Measurements from ENCODE around the gene PCSK4.
"Not testable (repeated sequence)": the region's sequence is repeated elsewhere in the genome, so short reads cannot be mapped to it uniquely, and the experiment has no call there.

Gene PCSK4

DNA sequence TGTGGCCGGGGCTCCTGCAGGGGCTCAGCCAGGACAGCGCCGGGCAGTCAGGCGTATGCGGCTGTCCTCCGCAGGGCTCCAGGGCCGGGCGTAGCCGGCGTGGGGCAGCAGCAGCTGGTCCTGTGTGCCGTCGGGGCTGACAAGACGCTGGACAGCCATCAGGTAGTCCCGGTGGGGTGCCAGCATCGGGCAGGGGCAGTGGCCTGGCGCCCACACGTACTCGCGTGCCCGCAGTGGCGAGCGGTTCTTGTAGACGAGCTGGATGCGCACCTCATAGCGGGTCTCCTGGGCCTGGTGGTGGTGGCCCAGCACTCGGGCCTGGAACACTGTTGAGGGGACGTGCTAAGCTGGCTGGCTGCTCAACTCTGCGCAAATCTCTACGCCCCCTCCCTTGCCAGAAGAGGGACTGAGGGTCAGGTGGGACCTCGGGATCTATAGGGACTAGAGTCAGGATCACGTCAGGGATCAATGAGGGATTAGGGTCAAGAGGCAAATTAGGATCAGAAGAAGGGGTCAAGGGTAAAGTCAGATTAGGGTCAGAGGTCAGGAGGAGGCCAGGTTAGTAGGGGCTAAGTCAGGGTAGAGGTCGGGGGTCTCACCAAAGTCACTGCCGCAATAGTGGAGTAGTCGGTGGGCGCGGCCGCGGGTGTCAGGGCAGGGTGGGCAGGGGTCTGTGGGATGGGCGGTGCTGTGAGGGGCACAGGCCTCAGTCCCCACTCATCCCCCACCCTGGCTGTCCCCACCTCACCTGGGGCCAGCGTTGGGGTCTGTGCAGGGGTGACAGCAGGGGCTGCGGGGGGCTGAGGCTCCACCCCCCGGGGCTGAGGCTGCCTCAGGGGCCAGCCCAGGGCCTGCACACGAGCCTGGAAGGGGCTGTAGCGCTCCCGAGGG lies 16.1 kb upstream of the PCSK4 start:
- no peak for DNase-seq (ENCODE audit: extremely low read depth in 1 of 2, low read depth in 1 of 2)

DNA sequence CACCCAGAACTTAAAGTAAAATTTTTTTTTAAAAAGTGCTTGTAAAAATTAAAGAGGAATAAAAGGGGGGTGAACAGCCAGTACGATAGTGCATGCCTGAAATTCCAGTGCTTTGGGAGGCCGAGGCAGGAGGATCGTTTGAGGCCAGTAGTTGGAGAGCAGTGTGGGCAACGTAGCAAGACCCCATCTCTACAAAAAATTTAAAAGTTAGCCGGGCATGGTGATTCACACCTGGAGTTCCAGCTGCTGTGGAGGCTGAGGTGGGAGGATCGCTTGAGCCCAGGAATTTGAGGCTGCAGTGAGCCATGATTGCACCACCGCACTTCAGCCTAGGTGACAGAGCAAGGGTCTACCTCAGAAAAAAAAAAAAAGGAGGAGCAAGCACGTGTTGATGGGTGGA lies 14.9 kb upstream of the PCSK4 start:
- no peak for DNase-seq (ENCODE audit: extremely low read depth in 1 of 2, low read depth in 1 of 2)

GRCh38 chr19:1503925-1504773 lies 14.0 kb upstream of the PCSK4 start:
- DNase-seq (ENCODE audit: extremely low read depth in 1 of 2, low read depth in 1 of 2): no peak

GRCh38 chr19:1503089-1503924 lies 13.2 kb upstream of the PCSK4 start:
- DNase-seq (ENCODE audit: extremely low read depth in 1 of 2, low read depth in 1 of 2): peak; percentile 45 to 57

DNA sequence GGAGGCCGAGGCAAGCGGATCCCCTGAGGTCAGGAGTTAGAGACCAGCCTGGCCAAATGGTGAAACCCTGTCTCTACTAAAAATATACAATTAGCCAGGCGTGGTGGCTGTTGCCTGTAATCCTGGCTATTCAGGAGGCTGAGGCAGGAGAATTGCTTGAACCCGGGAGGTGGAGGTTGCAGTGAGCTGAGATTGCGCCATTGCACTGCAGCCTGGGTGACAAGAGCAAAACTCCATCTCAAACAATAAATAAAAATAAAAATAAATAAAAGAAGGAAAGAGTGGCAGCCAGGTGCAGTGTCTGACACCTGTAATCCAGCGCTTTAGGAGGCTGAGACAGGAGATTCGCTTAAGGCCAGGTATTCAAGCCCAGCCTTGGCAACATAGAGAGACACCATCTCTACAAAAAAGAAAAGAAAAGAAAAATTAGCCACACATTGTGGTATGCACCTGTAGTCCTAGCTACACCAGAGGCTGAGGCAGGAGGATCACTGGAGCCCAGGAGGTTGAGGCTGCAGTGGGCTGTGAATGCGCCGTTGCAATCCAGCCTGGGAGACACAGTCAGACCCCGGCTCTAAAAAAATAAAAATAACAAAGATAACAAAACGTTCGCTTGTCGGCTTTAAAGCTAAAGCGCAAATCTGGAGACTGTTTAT lies 12.4 kb upstream of the PCSK4 start:
- DNase-seq (ENCODE audit: extremely low read depth in 1 of 2, low read depth in 1 of 2): no peak

DNA sequence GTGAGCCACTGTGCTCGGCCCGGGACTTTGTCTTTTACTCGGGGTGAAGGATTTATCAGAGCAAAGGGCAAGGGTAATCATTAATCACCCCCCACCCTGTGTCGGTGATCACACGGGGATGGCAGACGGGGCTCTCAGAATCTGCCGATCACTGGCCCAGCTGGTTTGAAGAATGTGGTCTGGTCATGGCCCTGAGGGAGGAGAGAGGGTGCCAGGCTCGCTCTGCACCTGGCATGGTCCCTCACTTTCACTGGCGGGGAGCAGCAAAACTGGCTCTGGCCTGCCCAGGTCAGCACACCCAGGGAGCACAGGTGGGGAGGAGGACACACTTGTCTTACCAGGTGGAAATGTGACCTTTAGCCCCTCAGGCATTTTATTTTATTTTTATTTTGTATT lies 11.0 kb upstream of the PCSK4 start:
- DNase-seq (ENCODE audit: extremely low read depth in 1 of 2, low read depth in 1 of 2): no peak

GRCh38 chr19:1499231-1499630 lies 9.1 kb upstream of the PCSK4 start:
- DNase-seq (ENCODE audit: extremely low read depth in 1 of 2, low read depth in 1 of 2): not testable (repeated sequence)

DNA sequence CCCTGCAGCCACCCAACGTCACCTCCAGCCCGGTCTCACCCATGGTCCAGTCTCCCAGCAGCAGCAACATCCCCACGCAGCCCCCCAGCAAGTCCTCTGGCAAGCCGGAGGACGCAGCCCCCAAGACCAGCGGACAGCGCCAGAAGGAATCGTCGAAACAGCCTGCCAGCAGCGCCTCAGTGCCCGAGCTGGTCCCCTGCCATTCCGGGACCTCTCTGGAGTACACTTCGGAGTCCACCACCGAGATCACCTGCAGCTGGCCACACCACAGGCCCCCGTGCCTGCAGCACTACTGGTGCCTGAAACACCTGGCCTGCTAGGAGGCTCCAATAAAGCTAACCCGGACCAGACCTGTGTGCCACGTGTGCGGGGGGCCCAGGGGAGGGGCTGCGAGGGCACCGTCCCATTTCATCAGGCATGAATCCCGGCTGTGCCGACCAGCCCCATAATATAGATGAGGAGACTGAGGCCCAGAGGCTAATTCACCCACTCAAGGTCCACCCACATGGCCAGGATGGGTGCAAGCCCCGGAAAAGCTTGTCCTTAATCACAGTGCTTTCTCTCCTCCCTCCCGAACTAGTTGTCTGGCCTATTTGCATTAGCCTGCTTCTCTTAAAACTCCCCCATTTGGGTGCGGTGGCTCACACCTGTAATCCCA lies 7.6 kb upstream of the PCSK4 start:
- no peak for DNase-seq (ENCODE audit: extremely low read depth in 1 of 2, low read depth in 1 of 2)

DNA sequence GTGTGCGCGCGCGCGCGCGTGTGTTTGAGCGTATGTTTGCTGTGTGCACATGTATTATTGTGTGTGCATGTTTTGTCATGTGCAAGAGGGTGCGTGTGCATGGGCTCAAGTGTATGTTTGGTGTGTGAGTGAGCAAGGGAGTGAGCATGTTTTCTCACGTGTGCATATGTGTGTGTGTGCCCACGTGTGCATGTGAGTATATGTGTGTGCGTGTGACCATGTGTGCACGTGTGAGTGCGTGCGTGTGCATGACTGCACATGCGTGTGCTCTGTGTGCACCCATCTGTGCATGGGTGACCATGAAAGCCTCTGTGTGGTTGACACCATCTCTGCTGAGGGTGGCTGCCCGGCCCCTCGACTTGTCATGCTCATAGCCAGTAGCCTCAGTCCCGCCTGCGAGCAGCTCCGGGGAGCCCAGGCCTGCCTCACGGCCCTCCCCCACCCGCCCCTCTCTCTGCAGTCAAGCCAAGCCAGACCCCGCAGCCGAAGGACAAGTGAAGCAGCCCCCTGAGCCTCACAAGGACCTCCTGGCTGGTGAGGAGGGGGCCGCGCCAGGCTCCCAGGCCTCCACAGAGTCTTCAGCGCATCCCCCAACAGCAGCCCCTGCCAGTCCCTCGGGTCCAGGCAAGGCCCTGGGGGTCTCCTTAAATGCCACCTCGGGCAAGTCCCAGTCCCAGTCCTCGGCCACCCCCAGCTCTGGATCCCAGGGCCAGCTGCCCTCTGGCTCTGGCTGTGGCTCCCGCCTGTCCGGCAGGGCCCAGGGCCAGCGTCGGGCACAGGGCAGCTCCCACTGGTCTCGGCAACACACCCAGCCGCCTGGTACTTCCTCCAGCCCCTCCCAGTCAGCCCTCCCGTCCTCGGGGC lies 6.8 kb upstream of the PCSK4 start:
- no peak for DNase-seq (ENCODE audit: extremely low read depth in 1 of 2, low read depth in 1 of 2)

GRCh38 chr19:1495799-1496713 lies 5.9 kb upstream of the PCSK4 start:
- DNase-seq (ENCODE audit: extremely low read depth in 1 of 2, low read depth in 1 of 2): no peak

- no peak for DNase-seq (ENCODE audit: extremely low read depth in 1 of 2, low read depth in 1 of 2)
Measured at GRCh38 chr19:1495051-1495798, 5.1 kb upstream of the PCSK4 start.

DNA sequence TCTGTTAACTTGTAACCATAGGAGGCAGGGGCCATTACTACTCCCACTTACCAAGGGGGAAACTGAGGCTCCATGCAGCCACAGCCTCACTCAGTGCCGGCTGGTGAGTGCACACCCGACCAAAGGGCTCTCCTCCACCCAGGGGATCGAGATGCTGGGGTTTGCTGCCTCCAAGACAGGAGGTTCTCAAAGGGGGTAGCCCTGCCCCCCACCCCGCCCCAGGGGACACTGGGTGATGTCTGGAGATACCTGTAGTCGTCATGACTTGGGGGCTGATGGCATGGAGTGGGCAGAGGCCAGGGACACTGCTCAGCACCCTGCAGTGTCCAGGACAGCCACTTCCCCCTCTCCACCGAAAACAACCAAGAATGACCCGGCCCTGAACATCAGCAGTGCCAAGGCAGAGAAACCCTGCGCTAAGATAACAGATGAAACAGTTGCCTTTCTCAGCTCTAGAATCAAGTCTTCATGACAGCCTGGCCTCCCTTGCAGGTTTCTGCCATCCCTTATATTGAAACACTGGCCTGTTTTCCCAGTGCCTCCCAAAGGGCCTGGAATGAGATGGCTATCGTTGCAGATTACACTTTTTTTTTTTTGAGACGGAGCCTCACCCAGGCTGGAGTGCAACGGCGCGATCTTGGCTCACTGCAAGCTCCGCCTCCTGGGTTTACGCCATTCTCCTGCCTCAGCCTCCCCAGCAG lies 4.1 kb upstream of the PCSK4 start:
- DNase-seq (ENCODE audit: extremely low read depth in 1 of 2, low read depth in 1 of 2): no peak

DNA sequence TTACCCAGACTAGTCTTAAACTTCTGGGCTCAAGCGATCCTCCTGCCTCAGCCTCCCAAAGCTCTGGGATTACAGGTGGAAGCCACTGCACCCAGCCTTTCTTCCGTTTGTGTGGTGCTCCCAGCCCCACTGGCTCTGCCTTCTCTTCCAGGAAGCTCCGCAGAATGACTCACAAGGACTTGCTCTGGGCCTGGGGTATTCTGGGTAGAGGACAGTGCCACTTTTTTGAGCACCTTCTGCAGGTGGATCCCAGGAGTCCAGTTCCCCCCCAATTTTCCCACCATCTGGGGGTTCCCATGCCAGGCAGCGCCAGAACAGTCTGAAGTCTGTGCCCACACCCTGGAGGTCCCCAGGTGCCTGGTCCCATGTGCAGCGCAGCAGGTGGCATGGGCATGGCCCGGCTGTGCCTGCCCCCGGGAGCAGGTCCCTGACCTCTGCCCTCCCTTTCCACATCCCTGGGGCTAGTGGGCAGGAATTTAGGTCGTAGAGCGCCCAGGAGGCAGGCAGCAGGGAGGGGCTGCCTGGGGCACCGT lies 2.4 kb upstream of the PCSK4 start:
- no peak for DNase-seq (ENCODE audit: extremely low read depth in 1 of 2, low read depth in 1 of 2)

DNA sequence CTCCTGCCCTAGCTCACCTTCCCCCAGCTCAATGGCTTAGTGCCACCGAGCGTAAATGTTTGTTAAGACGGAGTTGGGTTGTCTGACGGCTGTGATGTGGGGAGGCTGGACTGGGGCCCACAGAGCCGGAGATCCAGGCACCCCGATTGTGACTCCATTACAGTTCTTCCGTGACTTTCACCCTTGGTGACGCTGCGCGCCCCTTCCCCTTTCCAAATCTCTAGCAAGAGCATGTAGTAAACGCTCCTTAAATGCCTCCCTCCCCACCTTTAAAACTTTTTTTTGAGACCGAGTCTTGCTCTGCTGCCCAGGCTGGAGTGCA lies 1.7 kb upstream of the PCSK4 start:
- no peak for DNase-seq (ENCODE audit: extremely low read depth in 1 of 2, low read depth in 1 of 2)

GRCh38 chr19:1491114-1491848 lies 1.1 kb upstream of the PCSK4 start, which contains the start of gene REEP6:
Gene REEP6 (plus strand): TSS chr19:1491181. CDS start chr19:1491270, 89 bp downstream.
- DNase-seq (ENCODE audit: extremely low read depth in 1 of 2, low read depth in 1 of 2): no peak
